K562 (cell line): ENCODE results near the gene LRRC8E. TPM values are rescaled to one million over a fixed set of nuclear protein-coding genes. Genes with fewer than 3 reads are reported as not detected.
A peak's percentile ranks its signal among the peaks of the same experiment; 100 is the strongest.

ENCODE experiments used
- ARID3B ChIP-seq: fragments of 250-450 bp; sonication (Bioruptor Pico); IDR thresholded peaks from 2 replicates; pipeline ENCODE4 v1.4.0; 2020; ENCODE audit warnings: borderline replicate concordance
- ARID4B ChIP-seq: sonication (generic); formaldehyde crosslinking; IDR thresholded peaks from 2 replicates; pipeline ENCODE4 v1.8.0; 2022; ENCODE audit warnings: mild to moderate bottlenecking, missing genetic modification reagents
- ATF4 ChIP-seq: fragments of 450-650 bp; formaldehyde crosslinking; IDR thresholded peaks from 2 replicates; pipeline ENCODE4 v1.4.0; 2022; ENCODE audit warnings: mild to moderate bottlenecking, moderate library complexity
- ATF7 ChIP-seq: fragments of 450-650 bp; IDR thresholded peaks from 2 replicates; pipeline ENCODE4 v1.7.1; 2014; ENCODE audit warnings: mild to moderate bottlenecking, moderate library complexity
- CCNT2 ChIP-seq: IDR thresholded peaks from 2 replicates; pipeline ENCODE4 v1.6.1; 2011; ENCODE audit warnings: borderline replicate concordance, low read depth, mild to moderate bottlenecking, moderate library complexity, mixed read lengths, low read length; ENCODE audit not compliant: insufficient read length; ENCODE audit errors: extremely low read depth
- DIDO1 ChIP-seq: fragments of 450-650 bp; IDR thresholded peaks from 2 replicates; pipeline ENCODE4 v1.6.1; 2016; ENCODE audit warnings: low read depth, missing biosample characterization, missing genetic modification characterization
- DMBX1 ChIP-seq: fragments of 250-450 bp; sonication (Bioruptor Pico); IDR thresholded peaks from 2 replicates; pipeline ENCODE4 v1.8.0; 2022; ENCODE audit warnings: inconsistent platforms, mild to moderate bottlenecking, moderate library complexity, borderline replicate concordance
- ESRRA ChIP-seq: fragments of 450-650 bp; IDR thresholded peaks from 2 replicates; pipeline ENCODE4 v1.6.1; 2014; ENCODE audit warnings: low read depth, mild to moderate bottlenecking, moderate library complexity, borderline replicate concordance
- HMBOX1 ChIP-seq: sonication (generic); IDR thresholded peaks from 2 replicates; pipeline ENCODE4 v1.6.1; 2016
- JUNB ChIP-seq: fragments of 450-650 bp; formaldehyde crosslinking; conservative IDR thresholded peaks from 2 replicates; pipeline ENCODE4 v1.4.0; 2020; ENCODE audit warnings: mild to moderate bottlenecking
- NEUROD1 ChIP-seq: fragments of 150-350 bp; IDR thresholded peaks from 2 replicates; pipeline ENCODE4 v1.6.1; 2014; ENCODE audit warnings: borderline replicate concordance, low read length, low read depth; ENCODE audit not compliant: partially characterized antibody
- PHTF2 ChIP-seq: fragments of 250-450 bp; sonication (Bioruptor Pico); IDR thresholded peaks from 2 replicates; pipeline ENCODE4 v1.5.0; 2021; ENCODE audit warnings: mild to moderate bottlenecking
- RB1 ChIP-seq: fragments of 450-650 bp; IDR thresholded peaks from 2 replicates; pipeline ENCODE4 v1.6.1; 2017; ENCODE audit warnings: low read depth, mild to moderate bottlenecking
- RCOR1 ChIP-seq, 2 experiments: IDR thresholded peaks; 2 replicates each; pipeline ENCODE4 v1.6.1; 2012; ENCODE audit warnings: low read depth in 2 of 2, low read length in 2 of 2, borderline replicate concordance in 1 of 2, improper control_type of control experiment in 1 of 2
- THRAP3 ChIP-seq: fragments of 450-650 bp; IDR thresholded peaks from 2 replicates; pipeline ENCODE4 v1.6.1; 2016; ENCODE audit warnings: mild to moderate bottlenecking, inconsistent platforms, borderline replicate concordance
- ZBTB34 ChIP-seq: fragments of 250-450 bp; sonication (Bioruptor Pico); IDR thresholded peaks from 2 replicates; pipeline ENCODE4 v1.8.0; 2021; ENCODE audit warnings: mild to moderate bottlenecking, moderate library complexity
- ZNF3 ChIP-seq: fragments of 250-450 bp; sonication (Bioruptor Pico); IDR thresholded peaks from 2 replicates; pipeline ENCODE4 v1.5.0; 2021; ENCODE audit warnings: mild to moderate bottlenecking, moderate library complexity
- ZNF778 ChIP-seq: fragments of 450-650 bp; formaldehyde crosslinking; IDR thresholded peaks from 2 replicates; pipeline ENCODE4 v1.4.0; 2020; ENCODE audit warnings: mild to moderate bottlenecking, moderate library complexity
- polyA plus RNA-seq, 8 experiments: library from polyadenylated mRNA; depleted of rRNA in 4 of 8; stranded (reverse) in 5 of 8; unstranded in 3 of 8; fragments of >200 nt; fragmentation: Nextera tagmentation in 2 of 8; fragmentation: Illumina TruSeq in 1 of 8; extraction: Ambion mirVana in 2 of 8; extraction: Trizol in 1 of 8; gene quantifications; 2 replicates each; pipeline versions ENCODE4 v1.2.1 to v1.2.3, GENCODE V29; 2011 to 2014; ENCODE audit warnings: inconsistent platforms in 1 of 8, missing spikeins in 1 of 8
- total RNA-seq, 7 experiments: library from RNA; depleted of rRNA in 6 of 7; stranded (reverse); fragments of >200 nt in 6 of 7; fragmentation: Illumina TruSeq in 2 of 7; extraction: Trizol in 2 of 7; gene quantifications; 2 replicates each; pipeline versions ENCODE4 v1.2.1 to v1.2.3, GENCODE V29; 2011 to 2021; ENCODE audit warnings: low replicate concordance in 1 of 7

The LRRC8E gene
- total and polyA plus RNA-seq, 9 of the 15 experiments (the other 6 are each of a cell fraction or from before 2014, with no cell fraction given): 0.08 to 5.7 (median 3.5) TPM; not detected in 1

GRCh38 chr19:7868671-7869452 is 19.4 kb upstream of the LRRC8E start (continued):
- TF ChIP-seq ESRRA (peak; percentile 48), RB1 (peak; percentile 92), ATF7 (peak; percentile 63; the same call in 1 of the 2 replicates), HMBOX1 (0 out of 2 replicates have a peak, but pooled peaks have one; percentile 47), CCNT2 (peak; percentile 73), ARID4B (CRISPR knock-in tag) (no peak), ZNF778 (CRISPR knock-in tag) (no peak), DMBX1 (no peak), RCOR1 (IDR thresholded peaks at IDR 0.05; ENCODE audit: borderline replicate concordance in 1 of 2, low read depth in 2 of 2, low read length in 2 of 2) (0 out of 4 replicates have a peak, but pooled peaks of 1 of the 2 experiments have one; percentile 19), ARID3B (CRISPR knock-in tag) (no peak), THRAP3 (no peak), DIDO1 (tag) (no peak), ATF4 (CRISPR knock-in tag) (no peak), ZBTB34 (CRISPR knock-in tag) (no peak), NEUROD1 (no peak), ZNF3 (CRISPR knock-in tag) (no peak), JUNB (CRISPR knock-in tag) (no peak), PHTF2 (CRISPR knock-in tag) (no peak)
